T-helper 1 cell treated with Interleukin-12 subunit alpha and Interleukin-12 subunit beta and Interleukin-4 antibody, amounts not matched to agents 30 ng/mL and 1 ng/mL, for 36 hours (primary cell): ENCODE measurements around the gene CLIP3. TPM values are rescaled to one million over a fixed set of nuclear protein-coding genes. Genes with fewer than 3 reads are reported as not detected.
"Not testable (repeated sequence)": the region's sequence is repeated elsewhere in the genome, so short reads cannot be mapped to it uniquely, and the experiment has no call there.

Experiments
- intact Hi-C: fragments of 100-400 bp; cut with micrococcal nuclease; formaldehyde crosslinking; loops from one replicate; pipeline ENCODE4 v1.15.1; 2024
- total RNA-seq: library from RNA; stranded (reverse); gene quantifications from 2 replicates; pipeline ENCODE4 v1.2.3, GENCODE V29; 2022

Gene CLIP3
- total RNA-seq, 1 donor from 2014 or later = 3.8 TPM

DNA sequence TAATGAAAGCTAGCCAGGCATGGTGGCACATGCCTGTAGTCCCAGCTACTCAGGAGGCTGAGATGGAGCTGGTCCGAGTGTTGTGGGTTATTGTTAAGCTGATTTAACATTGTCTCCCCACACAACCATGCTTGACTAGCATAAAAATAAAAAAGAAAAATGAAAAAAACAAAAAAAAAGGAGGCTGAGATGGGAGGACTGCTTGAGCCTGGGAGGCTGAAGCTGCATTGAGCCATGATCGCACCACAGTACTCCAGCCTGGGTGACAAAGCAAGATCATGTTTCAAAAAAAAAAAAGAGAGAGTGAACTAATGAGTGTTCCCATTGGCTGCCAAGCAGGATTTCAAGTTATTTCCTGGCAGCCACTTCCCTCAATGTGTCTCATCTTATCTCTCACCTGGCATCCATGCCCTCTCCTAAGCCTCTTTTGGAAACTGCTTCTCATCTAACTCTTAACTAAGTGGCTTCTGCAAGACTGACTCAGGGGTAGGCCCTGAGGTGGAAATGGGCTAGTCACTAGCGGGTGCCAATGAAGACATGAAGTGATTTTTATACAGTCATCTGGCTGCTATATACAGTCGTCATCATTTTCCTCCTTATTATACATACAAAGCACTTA lies 16.5 kb upstream of the CLIP3 start:
- intact Hi-C loops = no loop called here

- intact Hi-C loops = no loop called here
Measured at GRCh38 chr19:36047835-36048234, 15.2 kb upstream of the CLIP3 start.

DNA sequence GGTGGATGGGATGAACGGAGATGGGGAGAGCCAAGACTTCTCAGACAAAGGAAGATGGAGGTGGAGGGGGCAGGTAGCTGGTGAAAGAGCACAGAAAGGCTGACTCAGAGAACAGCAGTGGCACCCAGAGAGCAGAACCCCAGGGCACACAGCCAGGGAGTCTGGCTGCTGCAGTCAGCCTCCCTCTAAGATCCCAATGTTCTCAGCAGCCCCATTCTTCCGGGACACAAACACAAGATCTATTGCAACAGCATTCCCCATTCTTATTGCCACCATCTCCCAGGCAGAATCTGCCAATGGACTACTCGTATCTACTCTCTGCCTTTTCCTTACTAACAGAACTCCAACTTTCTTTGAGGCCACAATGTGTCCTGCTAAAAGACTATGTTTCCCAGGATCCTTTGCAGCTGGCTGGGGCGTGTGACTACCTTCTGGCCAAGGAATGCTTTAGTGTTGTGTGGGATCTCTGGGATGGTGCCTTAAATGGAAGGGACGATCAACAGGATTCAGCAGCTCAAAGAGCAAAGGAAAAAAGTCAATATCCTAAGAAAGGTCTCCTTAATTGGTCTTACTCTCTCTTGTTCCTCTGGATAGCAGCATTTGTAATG lies 13.9 kb upstream of the CLIP3 start:
- intact Hi-C loops = no loop called here

DNA sequence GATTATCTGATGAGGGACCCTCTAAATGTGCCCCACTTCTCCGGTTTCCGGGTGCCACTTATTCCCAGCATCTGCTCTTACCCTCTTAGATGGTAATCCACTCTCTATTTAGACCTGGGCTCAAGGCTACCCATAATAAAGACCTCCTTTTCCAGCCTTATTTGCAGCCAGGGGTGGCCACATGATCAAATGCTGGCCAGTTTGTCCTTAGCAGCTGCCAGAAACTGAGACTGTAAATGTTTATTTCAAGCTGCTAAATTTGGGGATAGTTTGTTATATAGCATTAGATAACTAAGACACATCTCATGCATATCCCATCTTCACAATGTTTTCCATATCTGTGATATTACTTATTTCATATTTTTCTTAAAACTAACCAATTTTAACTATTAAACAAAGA lies 11.3 kb upstream of the CLIP3 start:
- intact Hi-C loops = no loop called here

DNA sequence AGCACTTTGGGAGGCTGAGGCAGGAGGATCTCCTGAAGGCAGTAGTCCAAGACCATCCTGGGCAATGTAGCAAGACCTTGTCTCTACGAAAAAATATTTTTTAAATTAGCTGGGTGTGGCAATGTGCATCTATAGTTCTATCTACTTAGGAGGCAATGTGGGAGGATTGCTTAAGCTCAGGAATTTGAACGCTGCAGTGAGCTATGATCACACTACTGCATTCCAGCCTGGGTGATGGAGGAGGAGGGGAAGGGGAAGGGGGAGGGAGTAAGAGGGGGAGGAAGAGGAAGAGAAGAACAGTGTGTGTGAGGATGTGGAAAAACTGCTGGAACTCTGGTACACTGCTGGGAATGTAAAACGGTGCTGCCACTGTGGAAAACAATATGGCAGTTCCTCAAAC lies 9.2 kb upstream of the CLIP3 start:
- intact Hi-C loops = no loop called here

GRCh38 chr19:36041092-36041491 lies 8.4 kb upstream of the CLIP3 start:
- intact Hi-C loops = not testable (repeated sequence)

DNA sequence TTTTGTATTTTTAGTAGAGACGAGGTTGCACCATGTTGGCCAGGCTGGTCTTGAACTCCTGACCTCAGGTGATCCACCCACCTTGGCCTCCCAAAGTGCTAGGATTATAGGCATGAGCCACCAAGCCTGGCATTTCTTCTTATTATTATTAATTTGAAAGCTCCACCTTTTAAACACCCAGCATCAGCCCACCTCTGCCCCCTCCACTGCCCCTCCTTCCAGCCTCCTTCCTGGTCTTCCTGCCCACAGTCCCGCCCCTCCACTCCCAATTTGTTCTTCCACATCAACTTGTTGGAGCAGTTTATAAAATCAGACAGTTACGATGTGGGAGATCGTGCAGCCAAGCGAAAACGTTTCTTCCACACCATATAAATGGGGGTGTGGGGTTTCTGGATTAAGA lies 7.8 kb upstream of the CLIP3 start:
- intact Hi-C loops = no loop called here

GRCh38 chr19:36031308-36031707 lies 1.4 kb downstream of the CLIP3 start:
- intact Hi-C loops = no loop called here

DNA sequence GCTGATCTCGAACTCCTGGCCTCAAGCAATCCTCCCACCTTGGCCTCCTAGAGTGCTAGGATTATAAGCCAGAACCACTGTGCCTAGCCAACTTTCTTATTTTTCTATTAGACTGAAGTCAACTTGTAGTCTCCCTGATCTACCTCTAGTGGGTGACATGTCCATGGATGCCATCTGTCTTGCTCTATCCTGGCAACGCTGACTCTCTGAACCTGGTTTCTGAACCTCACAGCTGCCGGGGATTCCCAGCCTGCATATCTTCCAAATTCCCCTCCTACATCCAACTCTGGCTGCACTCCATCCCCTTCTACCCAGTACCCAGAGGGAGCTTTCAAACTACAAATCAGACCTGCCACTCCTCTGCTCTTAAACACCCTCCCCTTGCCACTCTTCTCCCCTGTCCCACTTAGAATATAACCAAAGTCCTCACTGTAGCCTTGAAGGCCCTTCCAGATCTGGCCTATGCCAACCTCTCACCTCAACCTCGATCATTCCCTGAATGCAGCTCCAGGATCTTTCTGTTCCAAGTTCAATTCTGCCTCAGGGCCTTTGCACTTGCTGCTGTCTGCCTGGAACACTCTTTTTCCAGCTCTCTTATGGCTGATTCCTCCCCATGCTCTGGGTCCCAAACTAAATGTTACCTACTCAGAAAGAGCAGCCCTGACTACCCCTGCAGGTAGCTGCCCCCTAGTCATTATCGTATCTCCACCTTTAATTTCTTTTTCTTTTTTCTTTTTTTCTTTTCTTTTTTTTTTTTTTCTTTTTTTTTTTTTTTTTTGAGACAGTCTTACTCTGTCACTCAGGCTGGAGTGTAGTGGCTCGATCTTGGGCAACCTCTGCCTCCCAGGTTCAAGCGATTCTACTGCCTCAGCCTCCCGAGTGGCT lies 2.2 kb downstream of the CLIP3 start:
- intact Hi-C loops = no loop called here

DNA sequence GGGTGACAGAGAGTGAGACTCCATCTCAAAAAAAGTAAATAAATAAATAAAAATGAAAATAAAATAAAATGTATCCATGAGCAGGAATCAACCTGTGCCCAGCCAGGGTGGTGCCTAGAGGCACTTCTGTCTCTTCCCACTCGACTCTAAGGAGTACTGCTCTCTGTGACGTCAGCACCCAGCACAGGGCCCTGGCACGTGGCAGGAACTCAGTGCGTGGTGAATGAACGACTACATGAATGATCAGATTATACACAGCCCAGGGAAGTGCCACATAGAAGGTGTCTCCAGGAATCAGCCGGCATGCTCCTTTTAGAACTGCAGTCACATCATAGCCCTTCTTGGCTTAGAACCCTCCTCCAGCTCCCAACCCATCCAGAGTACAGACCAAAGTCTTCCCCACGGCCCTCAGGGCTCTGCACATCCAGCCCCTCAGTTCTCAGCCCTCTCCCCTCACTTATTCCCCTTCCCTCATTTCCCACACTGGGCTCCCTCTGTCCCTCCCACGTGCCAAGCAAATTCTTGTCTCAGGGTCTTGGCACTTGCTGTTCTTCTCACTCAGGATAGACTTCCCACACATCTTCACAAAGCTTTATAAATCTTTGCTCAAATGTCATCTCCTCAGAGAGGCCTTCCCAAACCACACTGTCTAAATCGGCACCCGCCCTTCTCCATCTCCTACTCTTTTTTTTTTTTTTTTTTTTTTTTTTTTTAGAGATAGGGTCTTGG lies 4.2 kb downstream of the CLIP3 start:
- intact Hi-C loops = no loop called here

GRCh38 chr19:36027696-36028095 lies 5.0 kb downstream of the CLIP3 start:
- intact Hi-C loops = no loop called here

- intact Hi-C loops = no loop called here
Measured at GRCh38 chr19:36026091-36026876, 6.4 kb downstream of the CLIP3 start.

DNA sequence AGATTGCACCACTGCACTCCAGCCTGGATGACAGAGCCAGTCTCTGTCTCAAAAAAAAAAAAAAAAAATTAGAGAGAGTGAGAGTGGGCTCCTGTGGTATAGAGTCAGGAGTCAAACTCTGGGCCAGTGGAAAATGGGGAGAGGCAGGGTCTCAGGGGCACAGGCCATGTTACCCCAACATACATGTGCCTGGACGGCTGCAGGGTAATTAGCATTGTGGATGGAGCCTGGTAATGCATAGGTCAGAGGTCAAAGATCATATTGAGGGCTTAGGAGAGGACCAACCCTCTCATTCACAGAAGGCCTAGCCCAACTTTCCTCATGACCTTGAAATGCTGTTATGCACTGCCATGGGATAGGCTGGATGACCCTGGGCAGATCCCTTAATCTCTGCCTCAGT lies 7.1 kb downstream of the CLIP3 start:
- intact Hi-C loops = no loop called here

- intact Hi-C loops = no loop called here
Measured at GRCh38 chr19:36023432-36023831, 9.2 kb downstream of the CLIP3 start.

- intact Hi-C loops = no loop called here
Measured at GRCh38 chr19:36019061-36019670, 13.5 kb downstream of the CLIP3 start.

DNA sequence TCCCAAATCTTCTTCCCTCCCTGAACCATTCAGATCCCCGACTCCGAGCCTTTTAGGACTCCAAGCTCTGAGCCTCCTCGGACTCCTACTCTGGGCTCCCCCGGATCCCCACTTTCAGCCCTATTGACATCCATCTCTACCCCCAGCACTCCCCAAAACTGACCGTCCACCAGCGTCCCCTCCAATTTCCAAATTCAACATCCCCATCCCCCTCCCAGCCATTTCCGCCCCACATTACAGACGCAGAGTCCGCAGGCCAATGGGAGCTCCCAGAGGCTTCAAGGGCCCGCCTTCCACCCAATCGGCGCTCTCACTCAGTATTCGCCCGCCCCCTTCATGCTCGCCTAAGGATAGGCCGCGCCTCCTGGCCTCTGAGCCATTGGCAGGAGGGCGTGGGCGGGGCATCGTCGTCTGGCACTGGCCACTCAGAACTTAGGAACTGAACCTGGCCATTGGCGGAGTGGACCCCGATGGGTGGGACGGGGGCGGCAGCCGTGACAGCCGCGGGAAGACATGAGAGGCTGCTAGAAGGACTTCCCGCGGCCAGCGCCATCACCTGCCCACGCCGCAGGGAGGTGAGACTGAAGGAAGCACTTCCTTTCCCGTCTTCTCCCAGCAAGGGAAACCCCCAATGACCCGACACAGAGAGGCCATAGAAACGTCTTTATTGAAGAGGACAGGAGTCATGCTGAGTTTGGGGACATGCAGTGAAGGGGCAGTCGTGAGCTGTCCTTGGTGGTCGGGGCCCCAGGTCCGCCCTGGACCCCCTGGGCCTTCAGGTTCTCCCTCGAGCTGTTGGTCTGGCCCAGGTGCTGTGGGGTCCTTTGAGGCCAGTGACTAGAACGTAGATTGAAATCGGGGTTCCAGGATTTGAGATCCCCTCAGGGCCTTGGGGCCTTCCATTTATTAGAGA lies 18.4 kb downstream of the CLIP3 start, which contains the start of gene ALKBH6:
TSS of gene ALKBH6 (minus strand) at position 202 of the 913 bp plus-strand sequence. CDS start 816 bp downstream, outside the sequence.
- intact Hi-C loops = loop anchor here (1.0 to 2.0 kb wide), 16 partner anchors 19 to 386 kb away; partner anchors contain the start of genes ARHGAP33, CLIP3, COX6B1 and LIN37

GRCh38 chr19:36013280-36014011 lies 19.2 kb downstream of the CLIP3 start:
- intact Hi-C loops = loop anchor here (1.0 to 2.0 kb wide), 16 partner anchors 18 to 385 kb away; partner anchors contain the start of genes ARHGAP33, CLIP3, COX6B1 and LIN37

DNA sequence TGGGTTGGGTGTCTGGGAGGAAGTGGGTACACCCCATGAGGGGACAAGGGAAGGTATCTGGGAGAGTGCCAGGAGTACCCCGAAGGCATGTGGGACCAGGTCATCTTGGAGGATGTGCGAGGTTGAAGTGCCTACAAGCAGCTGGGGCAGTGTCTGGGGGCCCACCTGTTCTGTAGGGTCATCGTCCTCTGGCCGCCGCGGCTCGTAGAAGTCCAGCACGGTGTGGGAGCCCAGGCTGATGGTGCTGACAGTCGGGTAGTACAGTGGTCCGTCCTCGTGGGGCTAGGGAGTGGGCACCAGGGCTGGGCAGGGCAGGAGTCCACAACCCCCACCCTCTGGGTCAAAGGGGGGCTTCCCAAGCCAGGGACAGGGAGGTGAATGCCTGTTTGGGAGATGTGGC lies 22.3 kb downstream of the CLIP3 start:
- intact Hi-C loops = no loop called here
